Left colon (tissue), 2 donors: ENCODE measurements around the gene ZNF593. TPM values are rescaled to one million over a fixed set of nuclear protein-coding genes. Genes with fewer than 3 reads are reported as not detected.

ENCODE experiments used
- ATAC-seq: fragments of 200-7000 bp; cut with Tn5 transposase; one replicate; pipeline ENCODE4 v1.9.1; 2020; ENCODE audit warnings: mild to moderate bottlenecking, moderate library complexity
- DNase-seq, 2 donors: peaks; one replicate each; pipeline ENCODE4 v3.0.0-alpha.2; 2020
- intact Hi-C, 2 donors: fragments of 100-400 bp; cut with DNase I in 1 of 2; cut with micrococcal nuclease in 1 of 2; formaldehyde crosslinking; loops; one replicate each; pipeline versions ENCODE4 v1.11.2 to v1.14.0; 2022; cut with DNase I, micrococcal nuclease
- total RNA-seq, 2 donors: library from RNA; stranded (reverse); fragmentation: NEBNext Ultra II Directional; extraction: Animal tissue kit (Norgen Biotek cat#: 25700); gene quantifications; one replicate each; pipeline ENCODE4 v1.2.1, GENCODE V29; 2021
- donor health status: DM: no; HTN: no; CAD: no.
- donor health status: DM: yes; HTN: yes; CAD: no.

Gene ZNF593
- total RNA-seq, 2 donors from 2014 or later = 17.6 to 21.2 TPM

- DNase-seq (no peak), ATAC-seq (no peak)
- intact Hi-C loops = no loop called here
Observed at GRCh38 chr1:26189331-26189730, 19.6 kb downstream of the ZNF593 start.

DNA sequence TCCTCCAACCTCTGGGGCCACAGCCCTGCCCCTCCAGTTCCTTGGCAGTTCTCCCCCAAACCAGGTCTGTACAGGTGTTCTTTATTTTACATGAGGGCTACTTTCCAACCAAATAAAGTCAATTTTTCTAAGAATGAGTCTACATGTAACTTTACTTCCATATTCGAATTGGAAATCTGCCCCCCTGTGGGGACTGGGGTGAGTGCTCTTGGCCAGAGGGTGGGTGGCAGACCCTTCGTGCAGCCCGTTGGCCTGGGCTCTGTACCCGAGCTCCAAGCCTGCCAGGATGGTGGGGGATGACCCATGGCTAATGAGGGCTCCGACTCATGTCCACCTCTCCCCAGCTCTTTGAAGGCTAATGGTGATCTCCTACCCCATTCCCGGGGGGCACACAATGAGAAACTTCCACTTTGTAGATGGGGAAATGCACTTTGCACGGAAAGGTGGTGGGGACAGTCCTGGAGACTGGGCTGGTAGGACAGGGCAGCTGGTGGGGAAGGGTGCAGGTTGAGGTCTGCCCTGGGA is 20.1 kb downstream of the ZNF593 start:
- intact Hi-C loops = no loop called here
- ATAC-seq (peak; percentile 7), DNase-seq (no peak)

DNA sequence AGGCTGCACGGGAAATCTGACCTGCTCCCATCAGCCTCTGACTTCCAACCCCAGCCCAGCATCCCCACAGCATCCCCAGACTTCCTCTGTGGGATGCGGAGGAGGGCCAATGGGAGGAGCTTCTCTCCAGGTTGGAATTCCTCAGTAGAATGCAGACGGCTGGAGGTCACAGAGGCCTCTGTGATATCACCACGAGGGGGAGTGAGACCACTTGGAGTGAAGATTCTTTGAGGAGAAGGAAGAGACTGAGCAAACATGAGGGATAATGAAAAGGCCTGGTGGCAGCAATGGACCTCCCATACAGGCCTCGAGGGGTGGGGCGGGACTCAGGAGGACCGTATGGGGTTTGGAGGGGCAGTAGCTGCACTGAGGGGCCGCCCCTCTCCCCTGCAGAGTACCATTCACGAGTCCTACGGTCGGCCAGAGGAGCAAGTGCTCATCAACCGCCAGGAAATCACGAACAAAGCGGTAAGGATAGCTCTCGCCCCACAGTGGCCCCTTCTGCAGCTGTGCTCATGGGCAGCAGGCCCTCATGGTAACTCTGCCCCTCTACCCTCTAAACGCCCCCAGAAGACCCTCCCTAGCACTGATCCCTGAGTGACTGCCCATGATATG is 20.8 kb downstream of the ZNF593 start, which contains the start of gene CATSPER4:
Gene CATSPER4 (plus strand): TSS at position 230 of the 615 bp plus-strand sequence. CDS start 26 bp downstream, at position 256.
- DNase-seq = no peak
- intact Hi-C loops = no loop called here
- ATAC-seq = peak; percentile 62

DNA sequence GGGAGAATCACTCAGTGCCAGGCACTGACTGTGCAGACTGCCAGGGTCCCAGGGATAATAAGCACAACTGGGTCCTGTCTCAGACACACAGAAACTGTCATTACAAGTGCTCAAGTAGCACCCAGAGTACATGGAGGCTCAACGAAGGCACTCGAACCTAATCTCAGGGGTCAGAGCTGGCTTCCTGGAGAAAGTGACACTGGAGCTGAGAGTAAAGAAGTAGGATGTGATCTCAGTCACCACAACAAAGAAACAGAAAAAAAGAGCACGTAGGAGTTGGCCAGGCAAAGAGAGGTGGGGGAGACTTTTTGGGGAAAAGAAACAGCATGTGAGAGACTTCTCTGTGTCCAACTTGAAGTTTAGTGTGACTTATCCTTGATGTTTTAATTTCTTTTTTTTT is 22.0 kb downstream of the ZNF593 start:
- DNase-seq = no peak
- no peak for ATAC-seq
- intact Hi-C loops = no loop called here

GRCh38 chr1:26195805-26196204 is 26.1 kb downstream of the ZNF593 start:
- intact Hi-C loops = no loop called here
- ATAC-seq (no peak), DNase-seq (no peak)

GRCh38 chr1:26197301-26197700 is 27.6 kb downstream of the ZNF593 start:
- ATAC-seq (no peak), DNase-seq (no peak)
- intact Hi-C loops = no loop called here

DNA sequence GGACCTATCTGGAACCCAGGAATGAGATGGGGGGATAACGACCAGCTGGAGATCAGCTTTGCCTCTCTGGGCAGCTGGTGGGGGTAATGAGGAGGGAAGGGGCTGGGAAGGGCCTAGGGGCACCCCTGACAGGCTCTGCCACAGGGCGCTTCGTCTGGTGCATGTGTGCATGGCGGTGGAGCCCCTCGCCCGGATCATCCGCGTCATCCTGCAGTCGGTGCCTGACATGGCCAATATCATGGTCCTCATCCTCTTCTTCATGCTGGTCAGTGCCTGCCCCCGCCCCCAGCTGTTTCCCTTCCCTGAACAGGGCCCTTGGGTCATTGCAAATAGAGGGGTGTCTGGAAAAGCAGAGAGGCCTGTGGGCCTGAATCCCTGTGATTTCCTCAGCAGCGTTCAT is 28.1 kb downstream of the ZNF593 start:
- no peak for DNase-seq
- no peak for ATAC-seq
- intact Hi-C loops = no loop called here

DNA sequence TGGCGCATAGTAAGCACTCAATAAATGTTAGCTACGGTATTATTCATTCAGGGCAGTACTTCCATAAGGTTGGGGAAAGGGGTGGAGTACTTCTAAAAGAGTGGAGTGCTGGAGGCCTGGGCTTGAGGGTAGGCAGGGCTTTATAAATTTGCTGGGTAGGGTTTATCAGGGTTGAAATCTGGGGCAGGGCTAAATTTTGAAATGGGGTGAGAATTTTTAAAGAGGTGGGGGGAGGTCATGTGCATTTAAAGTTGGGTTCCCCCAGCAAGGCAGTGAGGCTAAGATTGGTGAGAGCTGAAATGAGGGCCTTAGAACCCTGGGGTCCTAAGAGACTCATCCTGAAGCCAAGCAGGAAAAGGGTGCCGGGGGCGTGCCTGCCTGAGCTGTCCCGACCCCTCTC is 30.7 kb downstream of the ZNF593 start:
- intact Hi-C loops = no loop called here
- ATAC-seq (no peak), DNase-seq (no peak)

- DNase-seq (no peak), ATAC-seq (no peak)
- intact Hi-C loops = no loop called here
Observed at GRCh38 chr1:26203642-26204318, 34.1 kb downstream of the ZNF593 start.

DNA sequence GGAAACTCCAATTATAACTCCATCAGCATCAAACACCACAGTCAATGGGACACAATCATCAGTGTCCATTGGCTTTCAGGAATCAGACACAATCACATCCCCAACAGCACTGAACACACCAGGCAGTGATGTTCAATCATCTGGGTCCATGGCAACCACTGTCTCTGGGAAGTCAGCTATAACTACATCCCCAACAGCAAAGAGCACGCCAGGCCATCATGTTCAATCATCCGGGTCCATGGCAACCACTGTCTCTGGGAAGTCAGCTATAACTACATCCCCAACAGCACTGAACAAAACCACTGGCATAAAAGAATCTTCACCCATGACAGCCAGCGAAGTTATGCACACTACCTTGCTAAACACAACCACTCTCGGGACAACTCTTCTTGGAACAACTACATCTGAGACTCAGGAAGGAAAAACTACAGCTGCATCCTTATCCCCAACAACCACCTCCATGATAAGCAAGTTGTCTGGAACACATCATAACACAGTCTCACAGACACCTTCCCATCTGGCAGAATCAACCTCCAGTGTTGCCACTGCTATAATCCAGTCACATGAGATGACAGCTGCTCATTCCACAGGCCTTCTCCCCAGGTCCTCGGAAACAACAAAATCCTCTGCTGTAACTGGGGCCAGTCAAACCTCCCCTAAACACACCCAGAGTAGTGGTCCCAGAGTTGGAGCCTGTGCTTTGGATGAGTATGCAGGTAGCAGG is 40.6 kb downstream of the ZNF593 start:
- DNase-seq (no peak), ATAC-seq (no peak)

DNA sequence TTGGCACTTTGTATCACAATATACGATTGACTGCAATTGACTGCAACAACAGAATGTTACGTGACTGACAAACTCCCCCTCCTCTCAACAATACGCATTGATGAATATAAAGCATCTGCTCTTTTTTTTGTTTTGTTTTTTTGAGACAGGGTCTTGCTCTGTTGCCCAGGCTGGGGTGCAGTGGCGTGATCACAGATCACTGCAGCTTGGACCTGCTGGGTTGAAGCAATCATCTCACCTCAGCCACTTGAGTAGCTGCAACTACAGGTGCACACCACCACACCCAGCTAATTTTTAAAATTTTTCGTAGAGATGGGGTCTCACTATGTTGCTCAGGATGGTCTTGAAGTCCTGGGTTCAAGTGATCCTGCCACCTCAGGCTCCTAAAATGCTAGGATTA is 43.0 kb downstream of the ZNF593 start:
- ATAC-seq = no peak
- intact Hi-C loops = no loop called here

More for the DNA sequence above, 40.6 kb downstream of the ZNF593 start:
- intact Hi-C loops = no loop called here

GRCh38 chr1:26213335-26213905 is 43.7 kb downstream of the ZNF593 start:
- ATAC-seq (no peak), DNase-seq (no peak)
- intact Hi-C loops = no loop called here

More for the DNA sequence above, 43.0 kb downstream of the ZNF593 start:
- no peak for DNase-seq

DNA sequence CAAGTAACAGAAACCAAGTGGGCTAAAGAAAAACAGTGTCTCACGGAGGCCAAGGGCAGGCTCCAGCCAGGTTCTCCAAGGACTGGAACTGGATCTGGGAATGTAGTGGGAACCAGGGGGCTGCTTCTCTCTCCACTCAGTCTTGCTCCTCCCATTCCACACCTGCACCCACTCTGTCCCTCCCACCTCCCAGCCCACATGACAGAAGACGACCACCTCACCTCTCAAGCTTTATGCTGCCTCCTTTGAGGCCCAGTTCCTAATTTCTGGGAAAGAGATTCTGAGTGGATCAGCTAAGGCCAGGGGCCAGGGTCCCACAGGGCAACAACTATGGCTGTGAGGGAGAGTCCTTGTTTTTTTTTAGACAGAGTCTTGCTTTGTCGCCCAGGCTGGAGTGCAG is 45.5 kb downstream of the ZNF593 start:
- DNase-seq (no peak), ATAC-seq (no peak)
- intact Hi-C loops = no loop called here

DNA sequence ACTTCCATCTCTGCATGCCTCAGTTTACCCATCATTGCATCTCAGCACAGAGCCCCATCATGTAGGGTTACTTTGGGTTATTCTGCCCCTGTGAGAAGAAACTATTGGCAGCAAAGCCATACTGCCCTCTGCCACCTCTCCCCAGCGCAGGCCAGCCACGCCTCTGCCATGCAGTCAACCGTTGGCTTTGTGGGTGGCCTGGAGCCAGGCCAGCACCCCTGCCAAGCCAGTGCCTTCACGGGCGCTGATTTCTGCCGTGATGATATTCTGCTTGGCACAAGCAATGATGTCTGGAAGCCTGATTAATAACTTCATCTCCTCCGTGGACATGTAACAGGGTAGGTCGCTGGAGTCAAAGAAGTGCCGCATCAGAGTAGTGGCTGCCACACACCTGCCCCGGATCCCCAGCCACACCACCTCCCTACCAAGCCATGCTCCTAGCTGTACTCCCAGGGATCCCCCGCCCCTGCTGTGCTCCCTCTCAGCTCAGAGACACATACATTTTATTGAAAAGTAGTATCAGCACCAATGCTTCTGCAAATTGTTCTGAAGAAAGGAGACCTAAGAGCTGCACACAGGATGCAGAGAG is 49.3 kb downstream of the ZNF593 start:
- peak; percentile 67 for ATAC-seq
- DNase-seq = peak; percentile 44 to 45

More for the DNA sequence above, 49.3 kb downstream of the ZNF593 start:
- intact Hi-C loops = no loop called here

Other genes starting within 250 kb of the ZNF593 start
- gene PAFAH2, start 171.8 kb upstream of the ZNF593 start, total RNA-seq = 10 to 100 TPM; 49.2 to 51.9 TPM
- gene EXTL1, start 148.1 kb upstream of the ZNF593 start, total RNA-seq = under 1 TPM in 1 of 2 donors, not detected in 1; 0.11 TPM
- under 1 TPM in 1 of 2 donors, not detected in 1; 0.22 TPM for gene SLC30A2, start 123.8 kb upstream of the ZNF593 start, total RNA-seq
- gene TRIM63, start 102.3 kb upstream of the ZNF593 start, total RNA-seq = under 1 TPM; 0.15 to 0.25 TPM
- 10 to 100 TPM; 15.5 to 15.9 TPM for gene PDIK1L, start 58.1 kb upstream of the ZNF593 start, total RNA-seq
- gene FAM110D, start 10.8 kb upstream of the ZNF593 start, total RNA-seq = 1 to 10 TPM in 1 of 2 donors, under 1 TPM in 1; 0.85 to 1.0 TPM
- gene C1orf232, start 945 bp upstream of the ZNF593 start, total RNA-seq = not detected
- gene ZNF593OS, start 1.9 kb downstream of the ZNF593 start, total RNA-seq = not detected
- 10 to 100 TPM; 37.3 to 45.6 TPM for gene CNKSR1, start 7.6 kb downstream of the ZNF593 start, total RNA-seq
- gene CATSPER4, start 20.7 kb downstream of the ZNF593 start, total RNA-seq = not detected
- gene CEP85, start 64.3 kb downstream of the ZNF593 start, total RNA-seq = 10 to 100 TPM; 11.4 to 16.7 TPM
- gene SH3BGRL3, start 110.2 kb downstream of the ZNF593 start, total RNA-seq = 100 to 1,000 TPM; 401 to 409 TPM
- 10 to 100 TPM in 1 of 2 donors, 1 to 10 TPM in 1; 10.0 to 13.4 TPM for gene UBXN11, start 136.7 kb downstream of the ZNF593 start, total RNA-seq
- gene CD52, start 148.1 kb downstream of the ZNF593 start, total RNA-seq = 10 to 100 TPM in 1 of 2 donors, 1 to 10 TPM in 1; 5.7 to 12.9 TPM
- gene CRYBG2, start 184.2 kb downstream of the ZNF593 start, total RNA-seq = 10 to 100 TPM; 21.5 to 69.3 TPM
- gene ZNF683, start 202.8 kb downstream of the ZNF593 start, total RNA-seq = not detected
- gene LIN28A, start 240.9 kb downstream of the ZNF593 start, total RNA-seq = not detected